ENCODE results near the gene CDK11A. TPM values are rescaled to one million over a fixed set of nuclear protein-coding genes. Genes with fewer than 3 reads are reported as not detected.
A peak's percentile ranks its signal among the peaks of the same experiment; 100 is the strongest.
"Not testable (repeated sequence)": the region's sequence is repeated elsewhere in the genome, so short reads cannot be mapped to it uniquely, and the experiment has no call there.

Gene CDK11A
- total RNA-seq, 1 donor from 2014 or later = 13.2 TPM

DNA sequence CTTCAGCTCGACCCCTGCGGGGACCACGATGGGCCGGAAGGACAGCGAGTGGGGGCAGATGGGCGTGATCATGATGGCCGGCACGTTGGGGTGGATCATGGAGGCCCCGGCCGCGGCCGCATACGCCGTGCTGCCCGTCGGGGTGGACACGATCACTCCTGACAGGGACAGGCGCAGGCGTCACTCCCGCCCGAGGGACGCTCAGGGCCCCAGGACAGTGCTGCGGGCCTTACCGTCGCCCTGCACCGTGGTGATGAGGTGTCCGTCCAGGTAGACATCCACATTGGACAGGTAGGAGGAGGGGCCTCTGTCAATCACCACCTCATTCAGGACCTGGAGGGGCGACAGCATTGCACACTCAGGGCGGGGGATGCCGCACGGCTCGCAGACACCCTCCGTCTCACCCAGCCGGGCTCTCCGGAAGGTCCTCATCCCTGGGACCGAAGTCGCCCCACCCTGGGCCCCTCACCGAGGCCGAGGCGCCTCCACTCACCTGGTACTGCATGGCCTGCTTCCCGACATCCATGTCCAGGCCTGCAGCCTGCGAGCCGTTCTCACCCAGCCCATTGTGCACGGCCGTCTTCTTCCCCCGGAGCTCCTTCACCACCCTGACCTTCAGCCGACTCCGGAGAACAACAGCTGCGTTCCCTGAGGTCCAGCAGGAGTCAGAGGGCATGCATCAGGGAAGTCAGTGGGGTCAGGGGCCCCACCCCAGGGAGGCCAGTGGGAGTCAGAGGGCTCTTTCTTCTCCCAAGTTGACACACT is 30.1 kb upstream of the CDK11A start:
- no peak for DNase-seq (ENCODE audit: low read depth)

DNA sequence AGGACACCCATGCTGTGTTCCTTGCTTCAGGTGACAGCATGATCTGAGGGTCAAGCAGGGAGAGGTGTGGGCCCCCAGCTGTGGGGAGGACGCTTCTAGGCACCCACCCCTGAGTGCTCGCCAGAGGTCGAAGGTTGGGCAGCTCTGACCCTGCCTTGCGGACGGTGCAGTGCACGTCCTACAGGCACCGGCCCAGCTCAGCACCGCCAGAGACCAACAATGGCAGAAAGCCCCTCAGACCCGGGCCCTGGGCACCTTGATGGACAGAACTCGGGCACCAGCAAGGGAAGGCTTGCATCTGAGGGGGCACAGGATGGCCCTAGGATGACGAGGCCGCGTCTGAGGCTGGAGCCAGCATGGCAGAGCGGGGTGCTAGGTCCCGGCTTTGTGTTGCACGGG is 29.4 kb upstream of the CDK11A start:
- DNase-seq (ENCODE audit: low read depth) = no peak

DNA sequence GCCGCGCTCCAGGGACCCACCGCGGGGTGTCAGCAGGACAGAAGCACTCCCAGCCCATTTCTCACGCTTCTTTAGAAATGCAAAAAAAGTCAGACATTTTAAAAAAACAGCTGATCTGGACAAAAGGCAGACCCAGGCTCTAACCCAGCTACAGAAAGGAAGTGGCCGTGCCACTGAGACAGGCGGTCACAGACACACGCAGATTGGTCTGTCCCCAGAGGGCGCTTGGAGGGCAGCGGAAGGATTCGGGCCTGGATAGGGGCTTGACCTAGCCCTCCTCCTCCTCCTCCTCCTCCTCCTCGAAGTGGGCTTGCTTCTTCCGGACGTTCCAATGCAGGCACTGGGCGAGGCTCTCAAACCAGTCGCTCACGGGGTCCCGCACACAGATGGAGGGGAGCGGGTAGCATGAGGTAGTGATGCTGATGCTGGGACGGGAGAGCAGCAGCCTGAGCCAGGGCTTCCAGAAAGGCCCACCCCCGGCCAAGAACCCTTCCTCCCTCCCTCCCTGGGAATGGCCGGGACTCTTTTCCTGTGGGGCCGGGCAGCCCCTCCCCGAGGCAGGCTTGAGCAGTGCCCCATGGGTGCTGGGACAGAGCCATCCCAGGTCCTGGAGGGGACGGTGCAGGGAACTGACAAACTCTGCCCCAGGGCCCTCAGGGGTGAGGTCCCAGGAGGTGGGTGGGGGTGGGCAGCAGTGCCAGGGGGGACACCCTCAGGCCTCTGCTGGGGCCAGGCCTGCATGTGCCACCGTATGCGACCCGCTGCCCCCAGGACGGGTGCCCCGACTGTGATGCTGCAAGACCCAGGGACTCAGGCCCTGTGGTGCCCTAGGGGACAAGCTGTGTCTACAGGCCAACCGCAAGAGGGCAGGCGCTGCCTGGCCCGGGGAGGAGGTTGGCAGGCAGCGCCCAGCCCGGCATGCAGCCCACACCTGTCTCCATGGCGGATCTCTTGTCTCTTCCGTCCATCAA is 28.8 kb upstream of the CDK11A start:
- no peak for DNase-seq (ENCODE audit: low read depth)

DNA sequence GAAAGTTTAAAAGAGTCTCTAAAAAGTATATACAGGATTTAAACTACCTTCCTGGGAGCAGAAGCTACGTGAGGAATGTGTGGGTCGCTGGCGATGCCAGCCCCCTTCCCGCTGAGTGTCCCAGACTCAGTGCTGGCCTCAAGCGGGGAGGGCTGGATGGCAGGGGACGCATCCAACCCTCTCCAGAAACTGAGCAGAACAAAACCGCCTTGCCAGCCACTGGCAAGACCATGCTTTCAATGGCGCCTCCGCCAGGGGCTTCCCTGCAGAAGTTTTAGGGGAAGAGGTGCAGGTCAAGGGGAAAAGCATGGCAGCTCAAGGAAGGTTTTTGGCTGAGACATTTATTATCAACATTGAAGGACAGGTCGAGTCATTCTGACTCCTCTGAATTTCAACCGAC is 28.0 kb upstream of the CDK11A start:
- no peak for DNase-seq (ENCODE audit: low read depth)

DNA sequence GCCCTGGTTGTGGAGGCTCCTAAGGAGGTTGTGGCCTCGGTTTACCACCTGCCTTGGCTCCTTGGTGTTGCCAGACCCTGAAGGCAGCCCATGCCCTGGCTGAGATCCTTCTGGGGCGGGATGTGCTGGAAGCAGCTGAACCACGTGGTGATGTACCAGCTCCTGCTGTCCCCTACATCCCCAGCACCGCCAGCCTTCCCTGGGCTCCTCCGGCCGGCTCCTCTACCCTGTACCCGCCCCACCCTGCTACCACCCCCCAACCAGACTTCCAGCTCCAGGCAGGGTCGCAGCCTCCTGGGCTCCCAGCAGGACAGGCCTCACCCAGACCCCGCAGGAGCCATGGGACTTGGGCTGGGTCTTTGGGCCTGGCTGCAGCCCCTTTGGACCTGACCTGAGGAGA is 25.8 kb upstream of the CDK11A start:
- not testable (repeated sequence) for DNase-seq (ENCODE audit: low read depth)

DNA sequence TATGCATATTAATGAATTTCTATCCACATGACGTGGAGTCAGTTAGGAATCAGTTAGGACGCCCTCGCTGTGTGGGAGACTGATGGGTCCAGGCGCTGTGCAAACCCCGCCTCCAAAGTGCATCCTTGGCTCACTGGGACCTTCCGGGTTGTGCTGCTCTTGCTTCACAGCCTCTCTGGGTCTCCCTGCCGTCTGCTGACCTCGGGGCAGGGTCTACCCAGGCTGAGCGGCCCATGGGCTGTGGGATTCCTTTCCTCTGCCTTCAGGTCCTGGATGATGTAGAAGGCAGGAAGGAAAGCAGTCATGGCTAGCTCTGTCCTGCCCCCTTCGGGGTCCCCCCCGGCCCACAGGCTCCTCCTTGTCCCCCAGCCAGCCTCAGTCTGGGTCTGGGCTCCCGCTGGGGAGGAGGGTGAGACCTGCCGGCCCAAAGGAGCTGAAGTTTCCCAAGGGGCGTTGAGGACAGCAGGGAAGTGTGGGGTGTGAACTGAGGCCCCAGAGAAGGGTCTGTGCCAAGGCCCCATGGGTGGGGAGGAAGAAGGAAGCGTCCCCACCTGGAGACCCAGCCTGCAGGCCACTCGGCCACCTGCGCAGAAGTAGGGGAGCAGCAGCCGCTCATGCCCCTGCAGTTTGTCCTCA is 24.6 kb upstream of the CDK11A start:
- no peak for DNase-seq (ENCODE audit: low read depth)

DNA sequence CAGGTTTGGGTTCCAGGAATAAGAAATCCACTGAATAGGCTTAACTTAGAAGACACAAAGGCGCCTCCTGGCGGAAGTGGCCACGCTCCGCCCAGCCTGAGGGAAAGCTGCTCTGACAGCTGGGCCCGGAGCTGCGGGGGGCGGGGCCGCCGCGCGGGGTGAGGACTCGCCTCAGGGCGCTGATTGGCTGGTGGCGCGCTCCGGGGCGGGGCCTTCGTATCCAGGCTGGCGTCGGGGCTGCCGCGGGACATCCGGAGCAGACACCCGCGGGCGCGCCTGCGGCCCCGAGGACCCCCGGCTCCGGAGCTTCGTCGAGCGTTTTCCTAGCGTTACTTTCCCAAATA is 22.4 kb upstream of the CDK11A start:
- not testable (repeated sequence) for DNase-seq (ENCODE audit: low read depth)

DNA sequence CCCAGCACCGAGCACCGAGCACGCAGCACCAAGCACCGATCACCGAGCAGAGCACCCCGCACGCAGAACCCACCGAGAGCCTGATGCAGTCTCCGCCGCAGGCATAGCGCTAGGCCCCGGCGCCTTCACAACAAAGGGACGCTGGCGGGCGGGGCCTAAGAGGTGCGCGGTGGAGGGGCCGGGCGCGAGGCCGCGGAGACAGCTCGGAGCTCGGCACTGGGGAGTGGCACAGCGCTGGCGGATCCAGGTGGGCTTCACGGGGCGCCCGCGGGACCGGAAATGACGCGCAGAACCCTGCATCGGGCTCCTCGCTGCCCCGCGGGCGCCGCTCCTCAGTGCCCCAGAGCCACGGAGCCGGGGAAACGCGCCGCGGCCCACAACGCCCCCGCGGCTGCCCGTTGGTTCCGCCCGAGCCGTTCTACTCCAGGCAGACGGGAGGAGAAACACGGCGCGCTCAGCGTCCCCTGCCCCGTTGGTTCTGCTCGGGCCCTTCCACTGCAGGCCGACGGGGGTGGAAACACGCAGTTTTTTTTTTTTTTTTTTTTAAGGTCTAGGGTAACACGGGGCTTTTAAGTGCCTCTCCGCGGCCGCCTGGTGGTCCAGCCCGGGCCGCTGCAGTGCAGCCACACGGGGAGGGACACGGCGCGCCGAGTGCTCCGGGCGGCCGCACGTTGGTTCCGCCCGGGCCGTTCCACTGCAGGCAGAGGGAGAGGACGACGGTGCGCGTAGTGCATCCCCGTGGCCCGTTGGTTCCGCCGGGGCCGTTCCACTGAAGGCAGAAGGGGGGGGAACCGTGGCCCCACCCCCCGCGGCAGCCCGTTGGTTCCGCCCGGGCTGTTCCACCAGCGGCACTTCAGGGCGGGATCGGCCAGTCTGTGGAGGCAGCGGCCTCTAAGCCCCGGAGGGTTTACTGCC is 21.8 kb upstream of the CDK11A start:
- DNase-seq (ENCODE audit: low read depth) = peak; percentile 62

DNA sequence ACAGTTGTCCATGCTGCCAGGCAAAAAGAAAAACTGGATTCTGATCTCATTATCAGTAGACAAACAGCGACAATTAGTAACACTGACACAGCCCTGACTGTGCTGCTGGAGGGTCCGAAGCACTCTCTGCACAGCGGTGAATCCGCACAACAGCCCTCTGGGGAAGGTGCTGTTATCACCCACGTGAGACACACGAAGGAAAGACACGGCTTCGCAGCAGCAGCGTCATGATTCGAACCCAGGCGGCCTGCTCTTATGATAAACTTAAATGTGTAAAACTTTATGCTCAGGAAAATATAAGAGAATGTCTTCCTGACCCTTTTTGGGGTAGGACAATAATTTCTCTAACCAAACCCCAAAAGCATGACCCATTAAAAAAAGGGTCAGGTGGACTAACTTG is 18.4 kb upstream of the CDK11A start:
- not testable (repeated sequence) for DNase-seq (ENCODE audit: low read depth)

DNA sequence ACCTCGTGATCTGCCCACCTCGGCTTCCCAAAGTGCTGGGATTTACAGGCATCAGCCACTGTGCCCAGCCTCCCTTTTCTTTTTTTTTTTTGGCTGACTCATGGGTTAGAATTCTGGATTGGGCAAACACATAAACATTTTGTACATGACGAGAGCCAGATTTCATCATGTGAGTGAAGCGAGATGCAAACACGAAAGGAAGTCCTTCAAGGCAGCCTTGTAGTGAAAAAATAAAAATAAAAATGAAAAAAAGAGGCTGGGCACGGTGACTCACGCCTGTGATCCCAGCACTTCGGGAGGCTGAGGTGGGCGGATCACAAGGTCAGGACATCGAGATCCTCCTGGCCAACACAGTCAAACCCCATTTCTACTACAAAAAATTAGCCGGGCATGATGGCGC is 16.9 kb upstream of the CDK11A start:
- peak; percentile 80 for DNase-seq (ENCODE audit: low read depth)

DNA sequence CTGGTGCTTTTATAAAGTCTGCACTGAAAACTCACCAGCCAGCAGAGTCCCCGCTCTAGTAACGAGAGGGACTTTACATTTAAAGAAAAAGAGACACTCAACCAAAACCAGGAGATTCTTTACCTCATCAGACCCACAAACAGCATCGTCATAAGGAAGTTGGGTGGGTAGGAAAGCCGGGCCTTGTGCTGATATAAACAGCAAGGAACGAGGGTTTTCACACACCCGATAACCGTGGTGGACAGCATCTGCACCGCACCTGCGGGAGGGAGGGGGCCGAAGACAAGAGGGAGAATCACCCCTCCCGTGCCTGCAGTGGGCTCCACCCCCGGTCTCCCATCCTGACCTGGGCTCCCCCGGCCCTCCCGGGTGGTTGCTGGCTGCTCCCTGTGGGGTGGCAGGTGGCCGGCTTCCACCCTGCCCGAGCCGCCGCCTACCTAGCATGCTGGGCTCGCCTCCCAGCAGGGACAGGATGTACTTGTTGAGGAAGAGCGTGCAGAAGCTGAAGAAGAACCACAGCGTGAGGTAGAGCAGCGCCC is 14.7 kb upstream of the CDK11A start:
- DNase-seq (ENCODE audit: low read depth) = not testable (repeated sequence)

DNA sequence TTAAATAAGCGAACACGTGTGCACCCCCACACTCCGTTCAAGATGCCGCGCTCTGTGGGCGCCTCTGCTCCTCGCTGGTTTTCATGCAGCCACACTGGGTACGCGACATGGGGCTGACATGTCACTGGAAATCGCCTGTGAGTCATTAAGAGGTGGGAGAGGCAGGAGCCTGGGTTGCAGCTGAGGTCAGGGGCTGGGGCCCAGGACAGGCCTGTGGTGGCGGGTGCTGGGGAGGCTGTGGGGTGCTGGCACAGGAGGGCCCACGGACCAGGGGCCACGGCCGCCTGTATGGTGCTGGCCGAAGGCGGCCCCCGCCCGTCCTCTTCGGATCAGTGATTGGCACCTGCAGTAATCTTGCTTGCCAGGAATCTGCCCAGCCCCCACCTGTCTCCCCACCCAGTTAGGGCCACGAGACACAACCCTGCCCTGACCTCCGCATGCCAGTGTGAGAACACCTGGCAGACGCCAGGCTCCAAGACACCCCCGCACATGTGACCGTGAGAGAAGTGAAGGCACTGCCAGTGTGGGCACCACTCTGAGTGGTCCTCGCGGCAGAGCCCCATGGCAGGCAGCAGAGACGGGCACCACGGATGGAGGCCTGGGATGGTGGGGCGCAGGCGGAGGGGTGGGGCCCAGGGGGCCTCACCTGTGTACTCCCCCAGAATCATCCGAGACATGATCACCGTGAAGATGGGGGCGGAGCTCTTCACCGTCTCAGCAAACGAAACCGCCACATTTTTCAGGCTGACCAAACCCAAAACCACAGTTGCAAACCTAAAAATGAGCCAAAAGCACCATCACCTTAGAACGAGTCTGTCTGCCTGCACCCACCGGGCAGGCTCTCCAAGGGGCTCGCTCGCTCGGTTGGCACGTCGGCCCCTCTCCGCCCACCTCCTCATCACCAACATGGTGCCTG is 13.8 kb upstream of the CDK11A start:
- not testable (repeated sequence) for DNase-seq (ENCODE audit: low read depth)

DNA sequence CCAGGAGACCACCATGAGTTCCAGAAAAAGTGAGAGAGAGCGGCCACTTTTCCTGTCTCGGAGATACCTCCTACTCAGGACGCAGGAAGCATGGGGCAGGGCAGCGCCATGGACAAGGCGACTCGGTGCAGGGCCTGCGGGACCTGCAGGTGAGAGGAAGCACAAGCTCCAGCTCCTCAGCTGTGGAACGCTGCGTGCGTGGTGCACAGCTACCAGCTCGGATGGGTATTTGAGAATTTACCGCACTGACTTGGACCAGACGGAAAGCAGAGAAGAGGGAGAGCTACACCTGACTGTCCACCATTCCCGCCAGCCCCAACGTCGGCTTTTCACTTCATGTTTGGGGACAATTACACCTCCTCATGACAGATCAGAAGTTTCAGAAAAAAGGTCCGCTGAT is 8.2 kb upstream of the CDK11A start:
- DNase-seq (ENCODE audit: low read depth) = no peak

DNA sequence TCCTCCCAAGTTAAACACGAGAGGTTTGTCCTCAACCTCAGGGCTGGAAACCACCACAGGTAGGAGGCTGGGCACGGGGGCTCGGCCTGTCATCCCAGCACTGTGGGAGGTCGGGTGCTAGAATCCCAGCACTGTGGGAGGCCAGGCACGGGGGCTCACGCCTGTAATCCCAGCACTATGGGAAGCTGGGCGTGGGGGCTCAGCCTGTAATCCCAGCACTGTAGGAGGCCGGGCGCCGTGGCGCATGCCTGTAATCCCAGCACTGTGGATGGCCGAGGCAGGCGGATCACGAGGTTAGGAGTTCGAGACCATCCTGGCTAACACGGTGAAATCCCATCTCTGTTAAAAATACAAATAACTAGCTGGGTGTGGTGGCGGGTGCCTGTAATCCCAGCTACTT is 6.7 kb upstream of the CDK11A start:
- DNase-seq (ENCODE audit: low read depth) = no peak

DNA sequence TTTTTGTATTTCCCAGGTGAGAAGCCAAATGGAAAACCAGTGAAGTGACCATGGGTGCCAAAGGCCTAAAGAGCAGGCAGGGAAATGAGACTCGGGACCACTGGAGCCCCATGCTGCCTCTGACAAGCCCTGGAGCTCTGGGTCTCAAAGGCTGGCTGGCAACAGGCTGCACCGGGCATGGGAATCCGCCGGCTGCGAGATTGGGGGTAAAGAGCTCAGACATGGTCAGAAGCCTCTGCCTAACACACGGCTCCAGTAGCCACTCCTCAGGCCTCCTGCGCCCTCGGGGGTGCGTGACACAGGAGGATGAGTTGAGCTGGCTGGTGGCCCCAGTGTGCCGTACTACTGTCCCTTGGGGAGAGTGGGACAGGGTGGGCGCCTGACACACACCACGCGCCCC is 6.1 kb upstream of the CDK11A start:
- not testable (repeated sequence) for DNase-seq (ENCODE audit: low read depth)

DNA sequence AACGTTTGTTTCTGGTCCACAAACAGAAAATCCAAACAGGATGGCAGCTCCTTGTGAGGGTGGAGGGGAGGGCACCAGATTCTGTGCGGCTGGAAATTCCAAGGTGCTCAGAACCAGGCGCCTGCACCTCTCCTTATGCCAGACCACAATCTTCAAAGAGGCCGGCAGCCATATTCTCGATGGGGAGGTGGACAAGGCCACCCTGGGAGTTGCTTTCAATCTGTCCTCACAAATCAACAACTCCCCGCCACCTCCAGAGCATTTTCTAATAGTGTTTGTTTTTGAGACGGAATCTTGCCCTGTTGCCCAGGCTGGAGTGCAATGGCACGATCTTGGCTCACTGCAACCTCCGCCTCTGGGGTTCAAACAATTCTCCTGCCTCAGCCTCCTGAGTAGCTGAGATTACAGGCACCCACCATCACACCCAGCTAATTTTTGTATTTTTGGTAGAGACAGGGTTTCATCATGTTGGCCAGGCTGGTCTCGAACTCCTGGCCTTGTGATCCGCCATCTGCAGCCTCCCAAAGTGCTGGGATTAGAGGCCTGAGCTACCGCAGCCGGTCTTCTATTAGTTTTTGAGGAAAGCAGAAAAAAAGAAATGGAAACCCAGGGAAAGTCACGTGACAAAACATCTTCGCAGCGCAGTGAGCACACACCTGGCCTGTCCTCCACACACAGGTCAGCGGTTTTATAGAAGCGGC is 5.1 kb upstream of the CDK11A start:
- DNase-seq (ENCODE audit: low read depth) = not testable (repeated sequence)

DNA sequence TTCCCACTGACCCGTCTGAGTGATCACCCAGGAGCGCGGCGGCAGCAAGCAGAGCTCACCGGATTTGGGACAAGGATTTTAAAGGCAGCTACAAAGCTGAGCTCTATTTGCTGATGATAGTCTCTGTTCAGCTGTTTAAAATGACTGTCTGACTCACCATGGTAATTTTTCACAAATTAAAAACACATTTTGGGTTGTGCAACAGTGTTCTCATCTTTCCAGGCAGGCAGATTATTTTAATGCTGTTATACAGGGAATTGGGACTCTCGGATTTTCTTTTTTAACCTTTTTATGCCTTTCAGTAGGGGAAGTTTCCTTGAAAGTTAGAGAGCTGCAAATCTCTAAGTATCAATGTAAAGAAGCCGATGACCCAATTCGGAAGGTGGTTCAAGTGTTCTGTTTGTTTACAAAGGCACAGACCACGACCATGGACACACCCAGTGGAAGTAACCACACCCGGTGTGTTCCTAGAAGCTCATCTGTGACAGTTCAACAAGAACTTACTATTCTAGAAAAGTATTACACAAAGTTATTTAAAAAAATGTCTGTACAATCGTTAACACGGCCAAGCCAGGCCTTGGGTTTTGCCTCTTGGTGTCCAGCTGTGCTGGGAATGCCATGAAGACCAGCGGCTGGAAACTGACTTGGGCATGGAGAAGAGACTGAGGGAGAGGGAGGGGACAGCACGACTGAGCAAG is 4.3 kb upstream of the CDK11A start:
- peak; percentile 28 for DNase-seq (ENCODE audit: low read depth)

DNA sequence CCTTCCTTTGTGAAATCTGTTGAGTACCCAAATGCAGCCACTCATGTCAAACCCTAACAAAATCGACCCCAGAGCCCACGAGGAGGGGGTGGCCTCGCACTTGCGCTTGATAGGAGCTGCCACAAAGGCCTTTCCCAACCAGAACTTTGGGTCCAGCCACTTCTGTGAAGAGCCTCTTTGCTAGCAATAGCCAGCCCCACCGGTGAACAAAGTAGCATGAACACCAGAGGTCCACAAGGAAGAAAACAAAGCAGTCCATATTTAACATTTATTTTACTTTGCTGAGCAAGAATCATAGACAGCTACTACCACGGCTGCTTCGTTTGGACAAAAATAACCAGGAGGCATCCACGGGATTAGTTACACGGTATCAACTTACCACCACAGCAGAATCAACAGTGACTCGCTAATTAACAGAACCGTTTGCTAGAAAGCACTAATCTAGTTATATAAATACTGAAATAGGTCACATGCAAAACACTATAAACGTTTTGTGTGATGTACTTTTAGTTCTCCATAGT is 3.0 kb upstream of the CDK11A start:
- peak; percentile 16 for DNase-seq (ENCODE audit: low read depth)
